Neural cell (in vitro differentiated cells): ENCODE results near the gene SELENOO.

ENCODE experiments used
- CTCF ChIP-seq: fragments of 450-650 bp; IDR thresholded peaks from 2 replicates; pipeline ENCODE4 v1.5.1; 2014; ENCODE audit warnings: antibody characterized with exemption, mild to moderate bottlenecking, moderate library complexity; ENCODE audit not compliant: poor library complexity, severe bottlenecking
- EP300 ChIP-seq: fragments of 450-650 bp; conservative IDR thresholded peaks from 2 replicates; pipeline ENCODE4 v1.6.1; 2014; ENCODE audit warnings: antibody characterized with exemption, mild to moderate bottlenecking, moderate library complexity; ENCODE audit not compliant: poor library complexity, severe bottlenecking
- EZH2 ChIP-seq: fragments of 200-600, 300-800 bp; shearing (Covaris generic), sonication (generic); IDR thresholded peaks from 2 replicates; pipeline ENCODE4 v1.6.1; 2014; ENCODE audit warnings: antibody characterized with exemption, low read length, borderline replicate concordance, mild to moderate bottlenecking; ENCODE audit not compliant: insufficient read depth, poor library complexity, severe bottlenecking
- MXI1 ChIP-seq: fragments of 450-650 bp; conservative IDR thresholded peaks from 2 replicates; pipeline ENCODE4 v1.6.1; 2014; ENCODE audit warnings: antibody characterized with exemption, mild to moderate bottlenecking; ENCODE audit not compliant: poor library complexity, severe bottlenecking
- POLR2AphosphoS5 ChIP-seq: IDR thresholded peaks from 2 replicates; pipeline ENCODE4 v1.6.1; 2012
- RAD21 ChIP-seq: fragments of 450-650 bp; conservative IDR thresholded peaks from 2 replicates; pipeline ENCODE4 v1.6.1; 2014; ENCODE audit warnings: antibody characterized with exemption, mild to moderate bottlenecking, moderate library complexity
- TAF1 ChIP-seq: IDR thresholded peaks from 2 replicates; pipeline ENCODE4 v1.6.1; 2012; ENCODE audit warnings: low read depth

- TF ChIP-seq CTCF, result no peak
- TF ChIP-seq RAD21, result no peak
- TF ChIP-seq EZH2, result no peak
- TF ChIP-seq POLR2AphosphoS5, result no peak
- no peak for TF ChIP-seq TAF1
- no peak for TF ChIP-seq EP300
- TF ChIP-seq MXI1, result no peak
Observed at GRCh38 chr22:50243685-50244419, 43.0 kb downstream of the SELENOO start.
